GM10847 (cell line): ENCODE measurements around the gene SMIM9.

Experiments
- POLR2A ChIP-seq: IDR thresholded peaks from 2 replicates; pipeline ENCODE4 v1.6.1; 2011; ENCODE audit not compliant: insufficient read length; ENCODE audit errors: extremely low read depth

Gene SMIM9

DNA sequence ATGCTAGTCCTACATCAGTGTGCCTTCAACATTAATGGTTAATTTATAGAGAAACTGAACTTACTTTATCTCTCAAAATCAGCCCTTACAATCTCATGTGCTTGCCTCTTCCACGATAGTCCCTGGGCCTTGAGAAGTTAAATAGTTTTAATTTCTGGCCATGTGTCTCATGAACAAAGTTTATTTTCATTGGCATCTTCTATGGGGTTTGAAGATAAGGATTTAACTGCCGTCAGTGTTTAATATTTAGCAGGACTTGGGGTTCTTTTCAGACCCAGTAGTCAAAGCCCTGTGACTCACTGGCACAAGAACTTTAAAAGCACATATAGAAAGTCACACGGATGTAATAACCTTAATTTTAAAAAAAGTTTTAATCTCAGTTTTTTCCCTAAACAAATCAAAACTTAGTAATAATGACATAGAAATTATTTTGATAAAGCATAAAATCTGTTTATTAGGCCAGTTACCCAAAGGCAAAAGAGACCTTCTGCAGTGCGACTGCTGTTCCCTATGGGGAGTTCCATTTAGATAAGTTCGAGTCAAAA, 19.1 kb downstream of the SMIM9 start:
- TF ChIP-seq POLR2A: no peak

DNA sequence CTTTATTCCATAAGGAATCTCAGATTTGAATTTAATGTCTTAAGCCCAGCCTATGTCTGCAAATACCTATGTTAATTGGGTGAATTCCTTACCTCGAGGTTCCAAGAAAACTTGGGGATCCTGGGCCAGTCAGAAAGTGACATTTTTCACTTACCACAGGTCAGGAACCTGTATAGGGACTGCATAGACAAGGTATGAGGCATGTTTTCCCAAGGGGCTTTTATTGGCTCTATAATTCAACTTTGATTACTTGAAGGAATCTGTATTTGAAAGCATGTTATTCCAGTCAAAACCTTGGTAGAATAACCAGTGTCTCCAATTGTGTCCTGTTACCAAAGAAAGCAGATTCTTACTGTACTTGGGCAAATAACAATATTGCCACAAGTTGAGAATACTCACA, 20.7 kb downstream of the SMIM9 start:
- TF ChIP-seq POLR2A: no peak

DNA sequence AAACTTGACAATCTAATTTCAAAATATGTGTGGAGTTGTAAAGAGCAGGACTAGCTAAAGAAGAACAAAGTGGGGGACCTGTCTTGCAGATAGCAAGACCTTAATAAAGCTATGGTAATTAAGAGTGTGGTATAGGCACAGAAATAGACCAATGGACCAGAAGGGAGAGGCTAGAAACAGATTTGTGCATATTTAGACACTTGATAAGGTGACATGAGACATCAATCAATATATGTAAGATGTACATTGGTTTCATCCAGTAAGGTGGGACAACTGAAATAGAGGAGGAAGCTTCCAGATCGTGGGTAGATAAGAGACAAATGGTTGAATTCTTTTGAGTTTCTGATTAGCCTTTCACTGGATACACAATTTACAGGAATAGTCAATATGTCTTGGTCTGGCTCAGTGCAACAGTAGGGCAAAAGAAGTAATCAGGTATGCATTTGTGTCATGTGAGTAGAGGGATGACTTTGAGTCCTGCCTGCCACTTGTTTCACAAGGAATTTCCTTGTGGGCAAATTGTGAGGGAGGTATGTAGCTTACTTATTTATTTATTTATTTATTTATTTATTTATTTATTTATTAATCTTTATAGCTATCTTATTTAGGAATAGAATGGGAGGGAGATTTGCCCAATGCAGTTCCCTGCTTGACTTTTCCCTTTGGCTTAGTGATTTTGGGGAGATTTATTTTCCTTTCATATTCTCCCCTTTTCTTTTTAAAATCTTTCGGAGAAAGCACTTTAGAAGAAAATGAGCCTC, 21.9 kb downstream of the SMIM9 start:
- no peak for TF ChIP-seq POLR2A

DNA sequence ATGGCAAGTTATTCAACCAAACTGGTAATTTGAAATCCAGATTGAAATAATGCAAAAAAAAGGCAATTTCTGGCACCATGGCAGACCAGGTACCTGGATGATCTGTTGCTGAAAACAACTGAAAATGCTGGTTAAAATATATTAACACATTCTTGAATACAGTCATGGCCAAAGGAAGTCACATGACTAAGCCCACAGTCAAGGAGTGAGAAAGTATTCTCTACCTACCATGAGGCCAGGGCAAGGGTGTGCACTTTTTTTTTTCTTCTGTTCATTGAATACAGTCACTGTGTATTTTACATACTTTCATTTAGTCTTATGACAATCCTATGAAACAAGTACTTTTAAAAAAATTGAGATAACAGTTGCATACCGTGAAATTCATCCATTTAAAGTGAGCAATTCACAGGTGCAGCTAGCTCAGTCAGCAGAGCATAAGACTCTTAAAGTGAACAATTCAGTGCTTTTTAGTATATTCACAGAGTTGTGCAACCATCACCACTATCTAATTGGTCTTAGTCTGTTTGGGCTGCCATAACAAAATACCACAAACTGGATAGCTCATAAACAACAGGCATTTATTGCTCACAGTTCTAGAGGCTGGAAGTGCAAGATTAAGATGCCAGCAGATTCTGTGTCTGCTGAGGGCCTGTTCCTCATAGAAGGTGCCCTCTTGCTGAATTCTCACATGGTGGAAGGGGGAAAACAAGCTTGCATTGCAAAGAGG, 24.4 kb downstream of the SMIM9 start:
- TF ChIP-seq POLR2A: no peak

DNA sequence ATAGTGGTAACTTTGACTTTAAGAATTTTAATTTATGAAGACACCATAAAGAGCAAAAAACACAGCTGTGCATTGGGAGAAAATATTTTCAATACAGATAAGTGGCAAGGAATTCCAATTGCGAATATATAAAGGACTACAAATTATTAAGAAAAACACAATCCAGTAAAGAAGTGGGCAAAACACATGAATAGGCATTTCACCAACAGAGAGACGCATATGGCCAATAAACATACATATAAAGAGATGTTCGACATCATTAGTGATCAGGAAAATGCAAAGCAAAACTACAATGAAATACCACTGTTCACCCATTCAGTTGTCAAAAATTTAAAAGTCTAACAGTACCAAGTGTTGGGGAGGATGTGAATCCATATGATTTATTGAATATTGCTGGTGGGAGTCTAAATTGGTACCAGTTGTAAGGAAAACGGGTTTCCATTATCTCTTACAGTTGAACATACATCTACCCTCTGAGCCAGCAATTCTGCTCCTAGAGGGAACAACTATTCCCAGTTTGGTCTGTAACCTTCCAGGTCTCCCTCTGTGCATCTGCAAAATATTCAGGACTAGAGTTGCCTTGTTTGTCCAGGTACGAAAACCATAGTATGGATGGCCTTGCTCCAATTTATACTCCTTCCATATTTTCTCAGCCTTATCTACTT, 27.5 kb downstream of the SMIM9 start:
- no peak for TF ChIP-seq POLR2A

DNA sequence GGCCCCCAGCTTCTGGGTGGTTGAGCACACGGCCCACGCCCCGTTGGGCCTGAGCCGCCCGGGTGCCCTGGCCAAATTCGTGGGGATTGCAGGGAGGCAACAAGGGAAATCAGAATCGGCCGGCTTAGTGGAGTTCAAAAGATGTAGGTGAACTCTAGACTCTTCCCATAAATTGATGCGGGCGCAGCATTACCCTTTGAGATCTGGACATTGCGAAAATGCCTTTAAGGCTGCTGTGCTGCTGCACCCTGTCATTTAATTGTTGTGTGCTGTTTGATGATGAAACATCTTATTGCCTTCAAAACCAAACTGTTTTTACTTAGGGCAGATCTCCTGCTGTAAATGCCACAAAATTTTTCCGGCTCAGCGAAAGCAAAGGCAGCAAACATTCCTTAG, 28.8 kb downstream of the SMIM9 start:
- TF ChIP-seq POLR2A: no peak

DNA sequence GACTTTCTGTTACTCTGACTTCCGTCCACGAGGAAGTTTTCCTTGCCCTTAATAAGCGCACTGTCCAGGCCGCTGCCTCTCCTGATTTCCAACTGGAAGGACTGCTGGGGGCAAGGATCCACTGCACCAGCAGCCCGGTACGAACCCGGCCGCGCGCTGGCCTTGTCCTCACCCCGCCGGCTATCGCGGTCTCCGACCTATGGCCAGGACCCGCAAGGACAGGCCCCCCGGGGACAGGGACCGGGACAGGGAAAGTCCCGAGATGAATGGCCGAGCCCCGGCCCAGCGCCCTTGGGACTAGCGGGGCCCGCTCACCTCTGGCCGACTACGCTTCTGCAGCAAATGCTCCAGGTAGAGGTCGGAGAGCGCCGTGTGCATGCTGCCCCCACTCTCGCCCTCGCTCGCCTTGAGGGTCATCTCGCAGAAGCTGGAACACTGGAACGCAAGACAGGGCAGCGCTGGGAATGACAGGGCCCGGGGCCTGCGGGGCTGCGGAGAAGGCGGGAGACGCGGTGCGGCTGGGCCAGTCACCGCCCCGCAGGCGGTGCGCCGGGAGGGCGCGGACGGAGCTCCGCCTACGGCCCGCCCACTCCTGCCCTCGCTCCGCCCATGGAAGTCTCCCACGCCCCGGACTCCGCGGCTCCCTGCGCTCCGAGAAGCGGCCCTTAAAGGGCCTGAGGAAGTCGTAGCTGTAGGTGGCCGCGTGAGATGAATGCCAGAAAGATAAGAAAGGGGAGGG, 29.3 kb downstream of the SMIM9 start, which contains the start of gene MPP1:
TSS of gene MPP1 (minus strand) at position 529 of the 739 bp plus-strand sequence. CDS start at position 417, 112 bp downstream.
- peak; percentile 33 for TF ChIP-seq POLR2A

DNA sequence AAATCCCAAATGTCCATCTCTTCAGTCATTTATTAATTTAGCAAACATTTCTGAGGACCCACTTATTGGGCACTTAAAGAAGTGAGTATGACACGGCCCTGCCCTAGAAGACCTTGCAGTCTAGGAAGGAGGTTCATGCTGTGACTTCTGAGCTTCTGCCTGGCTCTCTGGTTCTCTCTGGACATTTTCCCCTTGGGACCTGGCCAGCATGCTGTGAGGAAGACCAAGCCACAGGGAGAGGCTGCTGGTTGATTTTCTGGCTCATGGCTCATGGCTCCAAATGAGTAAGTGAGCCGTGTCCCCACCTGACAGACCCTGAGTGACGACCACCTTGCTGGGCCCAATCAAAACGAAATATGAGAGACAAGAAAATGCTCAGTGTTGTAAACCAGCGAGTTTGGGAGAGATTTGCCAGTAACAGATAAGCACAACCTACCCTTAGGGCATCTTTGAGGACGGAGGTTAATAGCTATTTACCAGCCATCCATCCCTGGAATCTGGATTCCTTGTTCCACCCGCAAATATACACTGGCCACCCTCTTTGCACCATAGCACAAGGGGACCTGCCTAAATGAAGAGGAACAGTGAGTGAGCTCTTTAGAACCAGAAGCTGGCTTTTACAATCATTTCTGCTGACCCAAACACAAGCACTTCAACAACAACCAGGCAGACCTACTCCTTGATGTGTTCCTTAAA, 30.1 kb downstream of the SMIM9 start:
- TF ChIP-seq POLR2A: no peak

DNA sequence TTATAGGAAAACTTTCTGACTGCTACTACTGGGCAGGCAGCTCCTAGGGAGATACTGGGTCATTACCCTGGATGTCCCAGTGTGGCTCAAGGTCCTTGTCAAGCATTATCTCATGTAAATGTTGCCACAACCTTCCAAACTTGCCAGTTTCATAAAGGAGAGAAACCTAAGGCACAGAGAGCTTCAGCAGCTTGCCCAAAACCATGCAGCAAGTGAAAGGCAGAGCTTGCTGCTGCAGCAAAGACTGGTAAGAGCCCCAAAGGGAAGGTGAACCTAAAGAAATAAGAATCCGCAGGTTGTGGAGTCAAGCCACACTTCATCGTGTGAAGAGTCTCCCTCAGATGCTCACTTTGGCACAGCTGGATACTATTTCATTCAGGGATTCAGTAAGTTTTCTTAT, 31.5 kb downstream of the SMIM9 start:
- no peak for TF ChIP-seq POLR2A

DNA sequence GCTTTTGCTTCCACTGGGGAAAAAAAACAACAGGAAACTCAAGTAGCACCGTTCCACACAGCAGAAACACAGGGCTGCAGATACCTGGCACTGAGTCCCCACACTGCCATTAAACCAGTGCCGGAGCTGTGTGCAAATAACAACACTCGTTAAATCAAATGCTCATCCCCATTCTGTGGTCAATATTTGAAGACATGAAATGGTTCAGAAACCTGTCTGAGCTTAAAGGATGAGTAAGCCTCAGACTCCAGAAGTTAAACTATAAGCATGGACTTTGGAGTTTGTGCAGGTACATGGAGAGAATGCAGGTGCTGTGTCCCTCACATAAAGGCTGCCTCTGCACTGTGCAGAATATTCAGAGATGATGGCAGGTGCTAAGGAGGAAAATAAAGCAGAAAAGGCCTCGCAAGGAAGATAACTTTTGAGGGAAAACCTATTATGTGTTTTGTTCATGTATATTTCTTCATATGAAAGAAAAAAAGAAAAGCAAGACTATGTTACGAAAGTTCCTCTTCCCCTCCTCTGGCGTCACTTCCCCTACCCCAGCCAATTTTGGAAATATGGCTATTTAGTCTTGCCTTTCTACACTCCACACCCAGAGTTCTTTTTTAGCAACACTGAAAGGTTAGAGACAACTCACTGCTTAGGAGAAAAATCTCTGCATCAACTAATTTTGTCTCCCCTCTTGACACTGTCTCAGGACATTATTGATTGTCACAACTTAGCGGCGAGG, 33.8 kb downstream of the SMIM9 start:
- no peak for TF ChIP-seq POLR2A

DNA sequence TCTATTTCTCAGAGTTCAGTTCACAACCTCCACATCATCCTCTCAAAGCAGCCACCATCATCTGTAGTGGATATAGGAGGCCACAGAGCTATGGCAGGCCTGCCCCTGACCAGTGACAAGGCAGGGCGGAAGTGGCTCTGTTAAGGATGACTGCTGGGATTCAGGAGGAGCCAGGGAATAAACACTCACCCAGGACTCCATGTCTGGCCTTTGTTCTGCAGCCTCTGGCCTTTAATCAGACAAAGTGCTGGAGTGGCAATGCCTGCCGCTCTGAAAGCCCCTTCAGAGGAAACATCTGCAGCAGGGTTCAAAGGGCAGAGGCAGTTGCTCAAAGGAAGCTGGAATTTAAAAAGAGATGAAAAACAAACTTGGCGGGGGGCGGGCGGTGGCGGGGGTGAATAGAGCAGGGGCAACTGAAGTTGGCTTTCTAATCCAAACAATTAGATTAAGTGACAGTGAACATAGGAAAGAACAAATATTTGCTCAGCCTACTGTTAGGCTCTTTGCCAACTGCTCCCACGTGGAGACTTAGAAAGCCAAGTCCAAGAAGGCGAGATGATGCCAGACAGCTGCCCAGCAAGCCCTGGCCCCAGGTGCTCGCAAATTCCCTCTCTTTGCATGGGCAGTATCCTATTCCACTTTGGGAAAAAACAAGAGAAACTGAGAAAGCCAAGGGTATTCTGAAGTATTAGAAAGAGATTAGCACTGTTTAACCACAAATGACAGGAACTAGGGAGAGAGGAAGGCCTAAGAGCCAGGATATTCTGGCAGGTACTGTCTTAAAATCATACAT, 34.7 kb downstream of the SMIM9 start:
- TF ChIP-seq POLR2A: no peak

DNA sequence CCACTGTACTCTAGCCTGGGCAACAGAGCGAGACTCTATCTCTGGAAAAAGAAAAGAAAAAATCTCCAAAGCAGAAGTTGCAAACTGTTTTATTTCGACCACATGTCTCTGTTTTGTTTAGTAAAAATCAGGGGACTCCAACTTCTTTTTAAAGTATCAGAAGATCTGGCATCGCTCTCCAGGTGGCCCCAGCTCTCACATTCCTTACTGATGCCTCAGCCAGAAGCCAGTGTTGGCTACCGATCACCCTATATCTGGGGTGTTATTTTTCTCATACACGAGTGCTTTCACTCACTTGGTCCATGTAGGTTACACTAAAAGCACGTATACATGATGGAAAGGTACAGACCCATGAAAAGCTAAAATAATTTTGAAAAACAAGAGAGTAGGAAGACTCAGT, 37.5 kb downstream of the SMIM9 start:
- no peak for TF ChIP-seq POLR2A

DNA sequence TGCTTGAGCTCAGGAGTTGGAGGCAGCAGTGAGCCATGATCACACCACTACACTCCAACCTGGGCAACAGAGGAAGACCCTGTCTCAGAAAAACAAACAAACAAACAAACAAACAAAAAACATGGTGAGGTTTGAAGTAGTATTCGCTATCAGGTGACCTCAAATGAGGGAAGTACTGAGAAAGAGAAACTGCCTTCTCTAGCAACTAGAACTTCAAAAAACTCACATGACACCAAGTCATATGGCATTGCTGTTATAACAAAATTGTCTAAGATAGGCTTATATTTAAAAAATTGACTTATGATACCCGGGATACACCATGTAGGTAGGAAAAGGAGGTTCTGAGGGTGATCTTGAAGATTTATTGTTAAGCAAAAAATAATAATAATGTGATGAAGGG, 39.4 kb downstream of the SMIM9 start:
- no peak for TF ChIP-seq POLR2A
